ENCODE data around the gene PTPN12.
"Not testable (repeated sequence)": the region's sequence is repeated elsewhere in the genome, so short reads cannot be mapped to it uniquely, and the experiment has no call there.

The PTPN12 gene

GRCh38 chr7:77538281-77539212 lies 1.5 kb downstream of the PTPN12 start:
- DNase-seq (ENCODE audit: low read depth), result no peak

GRCh38 chr7:77540402-77540822 lies 3.3 kb downstream of the PTPN12 start:
- DNase-seq (ENCODE audit: low read depth), result no peak

GRCh38 chr7:77540993-77541392 lies 3.9 kb downstream of the PTPN12 start:
- not testable (repeated sequence) for DNase-seq (ENCODE audit: low read depth)

DNA sequence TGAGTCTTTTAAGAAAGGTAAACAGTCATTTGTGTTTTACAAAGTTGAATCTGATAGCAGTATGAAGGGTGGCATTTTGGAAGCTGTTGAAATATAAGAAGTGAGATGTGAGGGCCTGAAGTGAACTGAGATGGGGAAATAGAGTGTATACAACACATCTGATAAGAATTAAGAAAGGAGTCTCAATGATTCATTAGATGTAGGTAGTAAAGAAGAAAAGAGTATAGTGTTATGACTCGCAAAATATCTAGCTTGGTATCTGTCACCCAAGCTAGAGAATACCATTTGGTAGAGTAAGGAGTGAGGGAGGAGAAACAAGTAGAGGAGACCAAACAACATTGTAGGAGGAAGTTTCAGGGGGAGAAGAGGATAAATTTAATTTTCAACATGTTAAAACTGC lies 5.3 kb downstream of the PTPN12 start:
- DNase-seq (ENCODE audit: low read depth), result no peak

GRCh38 chr7:77542895-77543294 lies 5.8 kb downstream of the PTPN12 start:
- DNase-seq (ENCODE audit: low read depth), result no peak

- DNase-seq (ENCODE audit: low read depth), result no peak
Observed at GRCh38 chr7:77543910-77544309, 6.8 kb downstream of the PTPN12 start.

GRCh38 chr7:77544518-77544917 lies 7.4 kb downstream of the PTPN12 start:
- no peak for DNase-seq (ENCODE audit: low read depth)

GRCh38 chr7:77548206-77548605 lies 11.1 kb downstream of the PTPN12 start:
- DNase-seq (ENCODE audit: low read depth), result no peak

DNA sequence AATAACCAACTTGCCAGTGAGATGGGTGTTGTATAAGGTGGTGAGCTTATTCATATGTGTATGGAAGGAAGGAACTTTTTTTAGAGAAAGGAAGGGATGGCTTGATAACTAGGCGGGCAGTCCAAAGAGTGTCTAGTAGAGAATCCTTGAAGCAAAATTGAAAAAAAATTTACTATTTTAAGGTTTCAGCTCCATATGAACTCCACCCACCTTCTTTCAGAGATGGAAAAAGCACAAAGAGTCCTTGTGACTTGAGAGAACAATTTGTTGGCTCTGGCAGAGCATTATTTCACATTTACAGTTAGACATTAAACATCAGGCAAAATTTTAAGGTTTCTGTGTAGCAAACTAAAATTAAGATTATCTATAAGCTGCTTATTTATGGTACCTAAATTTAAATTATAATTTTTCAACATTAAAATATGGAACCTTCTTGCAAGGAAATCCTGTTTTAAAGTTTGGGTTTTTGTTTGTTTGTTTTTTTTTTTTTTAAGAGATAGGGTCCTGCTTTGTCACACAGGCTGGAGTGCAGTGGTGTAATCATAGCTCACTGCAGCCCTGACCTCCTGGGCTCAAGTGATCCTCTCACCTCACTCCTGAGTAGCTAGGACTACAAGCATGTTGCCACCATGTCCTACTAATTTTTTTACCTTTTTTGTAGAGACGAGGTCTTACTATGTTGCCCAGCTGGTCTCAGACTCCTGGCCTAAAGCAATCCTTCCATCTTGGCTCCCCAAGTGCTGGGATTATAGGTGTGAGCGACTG lies 12.2 kb downstream of the PTPN12 start:
- no peak for DNase-seq (ENCODE audit: low read depth)

- DNase-seq (ENCODE audit: low read depth), result no peak
Observed at GRCh38 chr7:77550586-77550985, 13.5 kb downstream of the PTPN12 start.

DNA sequence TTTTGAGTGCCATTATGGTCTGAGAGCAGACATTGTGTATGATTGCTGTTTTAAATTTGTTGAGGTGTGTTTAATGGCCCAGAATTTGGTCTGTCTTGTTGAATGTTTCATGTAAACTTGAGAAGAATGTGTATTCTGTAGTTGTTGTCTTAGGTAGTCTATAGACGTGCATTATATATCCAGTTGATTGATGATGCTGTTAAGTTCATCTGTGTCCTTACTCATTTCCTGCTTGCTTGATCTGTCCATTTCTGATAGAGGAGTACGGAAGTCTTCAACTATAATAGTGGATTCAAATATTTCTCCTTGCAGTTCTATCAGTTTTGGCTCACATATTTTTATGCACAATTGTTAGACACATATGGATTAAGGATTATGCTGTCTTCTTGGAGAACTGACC lies 16.0 kb downstream of the PTPN12 start:
- DNase-seq (ENCODE audit: low read depth), result no peak

DNA sequence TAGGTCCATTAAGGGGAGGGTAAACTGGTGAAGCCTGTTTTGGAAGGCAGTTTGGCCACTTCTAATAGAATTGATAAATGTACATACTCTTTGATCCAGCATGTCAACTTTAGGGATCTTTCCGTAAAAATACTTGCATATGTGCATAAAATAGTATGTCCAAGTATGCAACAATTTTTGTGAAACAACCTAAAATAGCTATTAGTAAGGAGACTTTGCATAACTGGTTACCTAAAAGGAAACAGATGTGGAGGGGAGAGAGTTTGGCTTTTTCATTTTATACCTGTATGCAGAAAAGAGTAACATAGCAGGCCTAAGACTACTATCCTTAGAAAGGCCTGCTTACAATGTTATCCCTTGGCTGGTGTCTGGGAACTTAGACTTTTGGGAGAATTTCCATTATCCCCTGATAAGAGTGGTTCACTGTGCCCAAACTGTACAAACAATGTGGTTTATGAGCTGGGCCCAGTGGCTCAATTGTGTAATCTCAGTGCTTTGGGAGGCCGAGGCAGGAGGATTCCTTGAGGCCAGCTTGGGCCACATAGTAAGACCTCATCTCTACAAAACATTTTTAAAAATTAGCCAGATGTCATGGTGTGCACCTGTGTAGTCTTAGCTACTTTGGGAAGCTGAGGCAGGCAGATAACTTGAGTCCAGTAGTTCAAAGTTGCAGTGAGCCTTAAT lies 21.3 kb downstream of the PTPN12 start:
- no peak for DNase-seq (ENCODE audit: low read depth)

GRCh38 chr7:77561352-77561751 lies 24.3 kb downstream of the PTPN12 start:
- DNase-seq (ENCODE audit: low read depth), result no peak

DNA sequence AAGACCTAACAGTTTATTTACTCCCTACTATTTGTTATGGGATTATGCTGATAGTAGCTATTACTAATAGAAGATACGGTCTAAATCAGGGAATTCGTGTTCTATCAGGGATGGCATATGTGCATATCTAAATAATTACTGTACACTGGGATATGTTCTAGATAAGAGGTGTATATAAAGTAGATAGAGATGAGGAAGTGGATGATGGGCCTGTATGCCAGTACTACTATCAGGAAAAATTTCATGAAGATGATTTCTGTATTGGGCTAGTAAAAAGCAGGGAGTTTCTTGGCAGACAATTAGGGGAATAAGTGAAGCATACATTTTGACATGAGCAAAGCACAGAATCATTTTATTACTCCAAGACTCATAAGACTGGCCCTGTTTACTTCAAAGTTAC lies 26.2 kb downstream of the PTPN12 start:
- DNase-seq (ENCODE audit: low read depth), result no peak

- no peak for DNase-seq (ENCODE audit: low read depth)
Observed at GRCh38 chr7:77565917-77566316, 28.8 kb downstream of the PTPN12 start.

GRCh38 chr7:77566421-77566820 lies 29.3 kb downstream of the PTPN12 start:
- DNase-seq (ENCODE audit: low read depth), result no peak

DNA sequence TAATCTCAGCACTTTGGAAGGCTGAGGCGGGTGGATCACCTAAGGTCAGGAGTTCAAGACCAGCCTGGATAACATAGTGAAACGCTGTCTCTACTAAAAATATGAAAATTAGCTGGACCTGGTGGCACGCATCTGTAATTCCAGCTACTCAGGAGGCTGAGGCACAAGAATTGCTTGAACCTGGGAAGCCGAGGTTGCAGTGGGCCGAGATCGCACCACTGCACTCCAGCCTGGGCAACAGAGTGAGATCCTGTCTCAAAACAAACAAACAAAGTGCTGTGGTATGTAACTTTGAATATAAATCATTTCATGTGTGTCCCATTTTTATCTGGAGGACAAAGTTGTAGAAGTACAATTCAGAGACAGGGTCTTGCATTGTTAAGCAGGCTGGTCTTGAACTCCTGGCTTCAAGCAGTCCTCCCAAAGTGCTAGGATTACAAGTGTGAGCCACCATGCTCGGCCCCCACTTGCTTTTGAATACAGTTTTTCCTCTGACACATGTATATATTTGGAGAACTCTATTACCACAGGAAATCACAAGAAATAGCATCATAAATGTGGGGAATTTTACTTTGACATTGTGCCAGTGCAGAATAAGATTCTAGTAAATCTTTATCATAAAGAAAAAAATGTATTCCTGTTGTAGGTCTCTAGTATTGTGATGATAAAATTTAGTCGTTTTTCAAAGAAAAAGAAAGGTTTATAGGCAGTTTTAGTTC lies 32.6 kb downstream of the PTPN12 start:
- no peak for DNase-seq (ENCODE audit: low read depth)

DNA sequence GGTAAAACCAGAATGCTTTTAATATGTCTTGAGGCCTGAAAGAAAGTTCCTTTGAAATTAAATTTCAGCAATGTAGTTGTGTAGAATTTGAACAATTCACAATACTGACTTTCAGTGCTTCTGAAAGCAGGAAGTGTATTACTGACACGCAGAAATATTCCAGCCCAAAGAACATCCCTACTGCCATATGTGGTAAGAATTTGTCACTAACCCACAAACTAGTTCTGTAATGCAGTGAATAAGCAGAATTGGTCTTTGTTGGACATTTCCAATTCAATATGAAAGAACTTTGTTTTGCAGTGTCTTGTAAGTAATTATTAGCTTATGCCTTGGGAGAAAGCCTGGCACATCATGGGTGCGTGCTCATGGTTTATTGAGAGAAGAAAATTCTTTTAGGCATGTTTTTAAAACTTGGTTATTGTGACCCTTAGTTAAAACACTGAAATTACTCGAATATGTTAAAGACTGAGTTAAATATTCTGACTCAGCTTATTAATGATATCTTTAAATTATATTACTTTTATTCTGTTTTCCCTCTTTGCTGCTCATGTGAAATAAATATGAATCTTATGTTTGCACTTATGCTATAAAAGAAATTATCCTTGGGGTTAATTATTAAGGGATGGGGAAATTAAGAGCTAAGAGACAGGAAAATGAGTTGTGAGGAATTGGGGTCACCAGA lies 33.4 kb downstream of the PTPN12 start:
- DNase-seq (ENCODE audit: low read depth), result no peak

DNA sequence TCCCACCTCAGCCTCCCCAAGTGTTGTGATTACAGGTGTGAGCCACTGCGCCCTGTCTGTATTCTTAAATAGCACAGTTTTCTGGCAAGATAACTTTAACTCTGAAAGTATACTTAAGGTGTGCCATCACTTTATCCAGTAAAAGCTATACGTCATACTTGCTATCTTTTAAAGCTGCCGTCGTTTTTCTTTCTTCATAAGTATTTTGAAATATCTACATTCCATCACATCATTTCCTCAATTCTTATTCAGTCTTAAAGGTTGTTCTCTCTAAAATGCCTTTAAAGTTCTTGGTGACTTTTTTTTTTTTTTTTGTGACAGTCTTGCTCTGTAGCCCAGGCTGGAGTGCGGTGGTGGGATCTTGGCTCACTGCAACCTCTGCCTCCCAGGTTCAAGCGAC lies 34.7 kb downstream of the PTPN12 start:
- DNase-seq (ENCODE audit: low read depth), result no peak

GRCh38 chr7:77575187-77575586 lies 38.1 kb downstream of the PTPN12 start:
- DNase-seq (ENCODE audit: low read depth), result no peak

GRCh38 chr7:77576856-77577255 lies 39.8 kb downstream of the PTPN12 start:
- DNase-seq (ENCODE audit: low read depth), result no peak
